ENCODE results near the gene SLC25A1.

GRCh38 chr22:19215360-19215759, 36.8 kb upstream of the SLC25A1 start:
- TF ChIP-seq, protein P1, sequence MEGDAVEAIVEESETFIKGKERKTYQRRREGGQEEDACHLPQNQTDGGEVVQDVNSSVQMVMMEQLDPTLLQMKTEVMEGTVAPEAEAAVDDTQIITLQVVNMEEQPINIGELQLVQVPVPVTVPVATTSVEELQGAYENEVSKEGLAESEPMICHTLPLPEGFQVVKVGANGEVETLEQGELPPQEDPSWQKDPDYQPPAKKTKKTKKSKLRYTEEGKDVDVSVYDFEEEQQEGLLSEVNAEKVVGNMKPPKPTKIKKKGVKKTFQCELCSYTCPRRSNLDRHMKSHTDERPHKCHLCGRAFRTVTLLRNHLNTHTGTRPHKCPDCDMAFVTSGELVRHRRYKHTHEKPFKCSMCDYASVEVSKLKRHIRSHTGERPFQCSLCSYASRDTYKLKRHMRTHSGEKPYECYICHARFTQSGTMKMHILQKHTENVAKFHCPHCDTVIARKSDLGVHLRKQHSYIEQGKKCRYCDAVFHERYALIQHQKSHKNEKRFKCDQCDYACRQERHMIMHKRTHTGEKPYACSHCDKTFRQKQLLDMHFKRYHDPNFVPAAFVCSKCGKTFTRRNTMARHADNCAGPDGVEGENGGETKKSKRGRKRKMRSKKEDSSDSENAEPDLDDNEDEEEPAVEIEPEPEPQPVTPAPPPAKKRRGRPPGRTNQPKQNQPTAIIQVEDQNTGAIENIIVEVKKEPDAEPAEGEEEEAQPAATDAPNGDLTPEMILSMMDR (IDR thresholded peaks at IDR 0.05; ENCODE audit: low read depth, low read length) = no peak
- no peak for TF ChIP-seq EZH2phosphoT487 (IDR thresholded peaks at IDR 0.05; ENCODE audit: low read depth)
